HCT116 (cell line): Measurements from ENCODE around the gene SMIM32. TPM values are rescaled to one million over a fixed set of nuclear protein-coding genes. Genes with fewer than 3 reads are reported as not detected.

ENCODE experiments used
- ATAC-seq: fragments of 200-7000 bp; cut with Tn5 transposase; 2 replicates; pipeline ENCODE4 v1.9.1; 2020; ENCODE audit warnings: mild to moderate bottlenecking, moderate library complexity
- BruUV-seq: library from RNA; stranded (reverse); fragments of 400-500 nt; replicated peaks from 2 replicates; lab custom pipeline; 2021; lab: Mats Ljungman, UMichigan
- CTCF ChIA-PET: fragments of 300-600 bp; sonication (Branson Sonifier 250); formaldehyde crosslinking; loops from one replicate; lab custom pipeline; 2021; ENCODE audit warnings: antibody characterized with exemption; lab: Charles Lee
- POLR2A ChIA-PET: fragments of 300-600, 350-600 bp; sonication (Branson Sonifier 250); formaldehyde crosslinking; loops from one replicate; lab custom pipeline; 2021; ENCODE audit warnings: antibody characterized with exemption; lab: Charles Lee
- RAD21 ChIA-PET, 2 experiments: fragments of 300-600 bp; sonication (Branson Sonifier 250); formaldehyde crosslinking; loops; one replicate each; lab custom pipeline; 2023; ENCODE audit warnings: low total read pairs in 2 of 2; ENCODE audit not compliant: uncharacterized antibody in 2 of 2, unreplicated experiment in 2 of 2, low non-redundant PET in 1 of 2; lab: Charles Lee
- DNase-seq: peaks from one replicate; pipeline ENCODE4 v3.0.0-alpha.2; 2010; ENCODE audit warnings: low read depth, low spot score
- H2AFZ ChIP-seq: fragments of 200-600 bp; shearing (Covaris generic), sonication (generic); 2 replicates; pipeline ENCODE4 v1.6.1; 2017; ENCODE audit warnings: low read depth, mixed run types, mixed read lengths, antibody characterized with exemption, low read length; ENCODE audit not compliant: poor library complexity, severe bottlenecking
- H3K27ac ChIP-seq: 2 replicates; pipeline ENCODE4 v1.5.1; 2012; ENCODE audit warnings: low read depth, low read length
- H3K27me3 ChIP-seq: fragments of 200-600 bp; sonication (generic); 2 replicates; pipeline ENCODE4 v1.6.1; 2016; ENCODE audit warnings: mixed run types, low read length, mixed read lengths; ENCODE audit not compliant: insufficient read depth
- H3K36me3 ChIP-seq, 2 experiments: fragments of 200-500 bp in 1 of 2; fragments of 200-600 bp in 1 of 2; sonication (Bioruptor generic) in 1 of 2; sonication (generic) in 1 of 2; 2 replicates each; pipeline versions ENCODE4 v1.5.1 to v1.6.1; 2014 to 2016; ENCODE audit warnings: low read length in 2 of 2, inconsistent platforms in 1 of 2, mixed read lengths in 1 of 2, mixed run types in 1 of 2; ENCODE audit not compliant: insufficient read depth in 2 of 2, control insufficient read depth in 1 of 2
- H3K4me1 ChIP-seq, 2 experiments: fragments of 200-600 bp in 1 of 2; sonication (generic) in 1 of 2; 2 replicates each; pipeline versions ENCODE4 v1.5.1 to v1.6.1; 2012 to 2017; ENCODE audit warnings: low read length in 2 of 2, inconsistent platforms in 1 of 2, mild to moderate bottlenecking in 1 of 2, mixed read lengths in 1 of 2, mixed run types in 1 of 2, moderate library complexity in 1 of 2; ENCODE audit not compliant: insufficient read depth in 2 of 2, control insufficient read depth in 1 of 2
- H3K4me2 ChIP-seq: fragments of 200-600 bp; sonication (generic); 2 replicates; pipeline ENCODE4 v1.6.1; 2017; ENCODE audit warnings: mixed run types, low read length, mixed read lengths
- H3K4me3 ChIP-seq, 2 experiments: fragments of 200-600 bp in 1 of 2; sonication (generic) in 1 of 2; replicated peaks in 1 of 2; 2 replicates each; pipeline ENCODE4 v1.5.1; 2011 to 2016; ENCODE audit warnings: low read length in 2 of 2, control low read depth in 1 of 2, low read depth in 1 of 2, mild to moderate bottlenecking in 1 of 2, mixed read lengths in 1 of 2, mixed run types in 1 of 2
- H3K79me2 ChIP-seq: fragments of 200-600 bp; sonication (generic); 2 replicates; pipeline ENCODE4 v1.6.1; 2017; ENCODE audit warnings: mild to moderate bottlenecking, mixed run types, low read length, moderate library complexity, mixed read lengths; ENCODE audit not compliant: insufficient read depth
- H3K9ac ChIP-seq: fragments of 200-600 bp; sonication (generic); 2 replicates; pipeline ENCODE4 v1.6.1; 2016; ENCODE audit warnings: low read length, mixed read lengths
- H3K9me2 ChIP-seq: fragments of 200-600 bp; sonication (generic), shearing (Covaris generic); 2 replicates; pipeline ENCODE4 v1.6.1; 2017; ENCODE audit warnings: mixed run types, mild to moderate bottlenecking, moderate library complexity; ENCODE audit not compliant: insufficient read depth
- H3K9me3 ChIP-seq, 2 experiments: fragments of 200-500 bp in 1 of 2; fragments of 200-600 bp in 1 of 2; sonication (Bioruptor generic) in 1 of 2; sonication (generic) in 1 of 2; 2 replicates each; pipeline ENCODE4 v1.6.1; 2014 to 2017; ENCODE audit warnings: low read length in 2 of 2, mixed read lengths in 2 of 2, inconsistent platforms in 1 of 2, low read depth in 1 of 2, mild to moderate bottlenecking in 1 of 2, mixed run types in 1 of 2, moderate library complexity in 1 of 2; ENCODE audit not compliant: control insufficient read depth in 1 of 2, insufficient read depth in 1 of 2
- H4K20me1 ChIP-seq: fragments of 200-600 bp; sonication (generic), shearing (Covaris generic); 2 replicates; pipeline ENCODE4 v1.6.1; 2017; ENCODE audit warnings: mixed run types, mild to moderate bottlenecking, moderate library complexity; ENCODE audit not compliant: insufficient read depth
- CBX3 ChIP-seq: IDR thresholded peaks from 2 replicates; pipeline ENCODE4 v1.6.1; 2012; ENCODE audit warnings: low read depth
- CEBPB ChIP-seq: IDR thresholded peaks from 2 replicates; pipeline ENCODE4 v1.6.1; 2012; ENCODE audit warnings: low read depth
- EGR1 ChIP-seq: IDR thresholded peaks from 2 replicates; pipeline ENCODE4 v1.6.1; 2012; ENCODE audit warnings: low read depth
- ELF1 ChIP-seq: IDR thresholded peaks from 2 replicates; pipeline ENCODE4 v1.6.1; 2012; ENCODE audit warnings: low read depth, borderline replicate concordance
- EZH2 ChIP-seq: fragments of 200-600 bp; sonication (generic); IDR thresholded peaks from 2 replicates; pipeline ENCODE4 v1.6.1; 2017; ENCODE audit warnings: antibody characterized with exemption, mixed run types
- EZH2phosphoT487 ChIP-seq: fragments of 200-600 bp; IDR thresholded peaks from 2 replicates; pipeline ENCODE4 v1.6.1; 2018; ENCODE audit warnings: antibody characterized with exemption, borderline replicate concordance
- JUND ChIP-seq: IDR thresholded peaks from 2 replicates; pipeline ENCODE4 v1.6.1; 2012
- POLR2A ChIP-seq: IDR thresholded peaks from 2 replicates; pipeline ENCODE4 v1.7.0; 2011; ENCODE audit warnings: borderline replicate concordance; ENCODE audit not compliant: insufficient read depth, insufficient read length; ENCODE audit errors: extremely low read depth
- POLR2AphosphoS5 ChIP-seq: IDR thresholded peaks from 2 replicates; pipeline ENCODE4 v1.6.1; 2011; ENCODE audit warnings: mild to moderate bottlenecking, low read depth, low read length, moderate library complexity
- RAD21 ChIP-seq: IDR thresholded peaks from 2 replicates; pipeline ENCODE4 v1.6.1; 2012; ENCODE audit warnings: low read depth, mild to moderate bottlenecking
- SIN3A ChIP-seq: IDR thresholded peaks from 2 replicates; pipeline ENCODE4 v1.6.1; 2012; ENCODE audit warnings: low read depth
- SP1 ChIP-seq: IDR thresholded peaks from 2 replicates; pipeline ENCODE4 v1.6.1; 2012; ENCODE audit warnings: low read depth
- YY1 ChIP-seq: IDR thresholded peaks from 2 replicates; pipeline ENCODE4 v1.6.1; 2011; ENCODE audit warnings: low read length, low read depth, moderate library complexity, mild to moderate bottlenecking; ENCODE audit not compliant: insufficient replicate concordance; ENCODE audit errors: extremely low read depth
- ZFX ChIP-seq: fragments of 450-650 bp; IDR thresholded peaks from 2 replicates; pipeline ENCODE4 v1.6.1; 2017
- ZNF274 ChIP-seq: fragments of 200-500 bp; sonication (Bioruptor generic); IDR thresholded peaks from 2 replicates; pipeline ENCODE4 v1.6.1; 2014; ENCODE audit warnings: mild to moderate bottlenecking, low read depth, low read length, inconsistent platforms
- intact Hi-C: fragments of 100-400 bp; cut with micrococcal nuclease; formaldehyde crosslinking; loops from 2 replicates; pipeline ENCODE4 v1.10.0; 2022
- total RNA-seq: library from RNA; stranded (reverse); gene quantifications from one replicate; pipeline ENCODE4 v1.2.1, GENCODE V29; 2021; ENCODE audit not compliant: unreplicated experiment
- TF ChIP-seq, protein P1 (sequence below): IDR thresholded peaks from 2 replicates; pipeline ENCODE4 v1.6.1; 2012
- TF ChIP-seq, protein P2 (sequence below): IDR thresholded peaks from 2 replicates; pipeline ENCODE4 v1.6.1; 2011; ENCODE audit warnings: mild to moderate bottlenecking, low read length, moderate library complexity; ENCODE audit not compliant: insufficient replicate concordance; ENCODE audit errors: extremely low read depth
- TF ChIP-seq, protein P3 (sequence below): IDR thresholded peaks from 2 replicates; pipeline ENCODE4 v1.6.1; 2012; ENCODE audit warnings: low read depth

Gene SMIM32
- total RNA-seq, 1 experiment from 2014 or later: not detected

DNA sequence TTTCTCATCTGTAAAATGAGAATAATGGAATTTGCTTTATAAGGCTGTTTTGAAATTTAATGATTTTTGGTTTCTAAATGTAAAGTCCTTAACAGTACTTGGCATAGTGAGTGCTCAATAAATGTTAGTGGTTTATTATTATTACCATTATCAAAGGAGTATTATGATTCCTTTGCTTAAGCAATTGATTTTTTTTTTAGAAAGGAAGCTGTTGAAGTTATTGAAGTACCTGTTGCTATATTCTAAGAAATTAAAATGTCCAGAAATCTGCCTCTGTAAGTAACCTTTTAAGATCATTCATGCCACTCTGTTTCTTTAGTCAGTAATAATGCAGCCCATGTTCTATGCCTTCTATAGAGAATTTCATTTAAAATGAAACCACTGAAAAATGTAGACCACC, 45.3 kb downstream of the SMIM32 start:
- no peaks in the 10 kb centered on the region for H3K9me3 ChIP-seq
- H3K27me3 ChIP-seq: no peaks in the 10 kb centered on the region
- H3K27ac ChIP-seq: no peak overlapping the region
- H4K20me1 ChIP-seq: peaks cover 48% of the 10 kb centered on the region
- BruUV-seq: no TSS peak
- no peak overlapping the region for H2AFZ ChIP-seq
- no peak for ATAC-seq
- peaks cover 100% of the 10 kb centered on the region for H3K79me2 ChIP-seq
- DNase-seq: no peak
- POLR2A ChIA-PET: no interaction called here
- no peaks in the 10 kb centered on the region for H3K36me3 ChIP-seq
- CTCF ChIA-PET: no interaction called here
- TF ChIP-seq, protein P1, sequence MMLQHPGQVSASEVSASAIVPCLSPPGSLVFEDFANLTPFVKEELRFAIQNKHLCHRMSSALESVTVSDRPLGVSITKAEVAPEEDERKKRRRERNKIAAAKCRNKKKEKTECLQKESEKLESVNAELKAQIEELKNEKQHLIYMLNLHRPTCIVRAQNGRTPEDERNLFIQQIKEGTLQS: no peak
- TF ChIP-seq EZH2 (no peak), EGR1 (no peak), POLR2AphosphoS5 (no peak), JUND (no peak), EZH2phosphoT487 (no peak), YY1 (no peak), ZNF274 (no peak), SIN3A (no peak), POLR2A (no peak), CEBPB (no peak), ELF1 (no peak), ZFX (no peak), RAD21 (no peak), CBX3 (no peak), SP1 (no peak)
- TF ChIP-seq, protein P2, sequence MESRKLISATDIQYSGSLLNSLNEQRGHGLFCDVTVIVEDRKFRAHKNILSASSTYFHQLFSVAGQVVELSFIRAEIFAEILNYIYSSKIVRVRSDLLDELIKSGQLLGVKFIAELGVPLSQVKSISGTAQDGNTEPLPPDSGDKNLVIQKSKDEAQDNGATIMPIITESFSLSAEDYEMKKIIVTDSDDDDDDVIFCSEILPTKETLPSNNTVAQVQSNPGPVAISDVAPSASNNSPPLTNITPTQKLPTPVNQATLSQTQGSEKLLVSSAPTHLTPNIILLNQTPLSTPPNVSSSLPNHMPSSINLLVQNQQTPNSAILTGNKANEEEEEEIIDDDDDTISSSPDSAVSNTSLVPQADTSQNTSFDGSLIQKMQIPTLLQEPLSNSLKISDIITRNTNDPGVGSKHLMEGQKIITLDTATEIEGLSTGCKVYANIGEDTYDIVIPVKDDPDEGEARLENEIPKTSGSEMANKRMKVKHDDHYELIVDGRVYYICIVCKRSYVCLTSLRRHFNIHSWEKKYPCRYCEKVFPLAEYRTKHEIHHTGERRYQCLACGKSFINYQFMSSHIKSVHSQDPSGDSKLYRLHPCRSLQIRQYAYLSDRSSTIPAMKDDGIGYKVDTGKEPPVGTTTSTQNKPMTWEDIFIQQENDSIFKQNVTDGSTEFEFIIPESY: no peak
- TF ChIP-seq, protein P3, sequence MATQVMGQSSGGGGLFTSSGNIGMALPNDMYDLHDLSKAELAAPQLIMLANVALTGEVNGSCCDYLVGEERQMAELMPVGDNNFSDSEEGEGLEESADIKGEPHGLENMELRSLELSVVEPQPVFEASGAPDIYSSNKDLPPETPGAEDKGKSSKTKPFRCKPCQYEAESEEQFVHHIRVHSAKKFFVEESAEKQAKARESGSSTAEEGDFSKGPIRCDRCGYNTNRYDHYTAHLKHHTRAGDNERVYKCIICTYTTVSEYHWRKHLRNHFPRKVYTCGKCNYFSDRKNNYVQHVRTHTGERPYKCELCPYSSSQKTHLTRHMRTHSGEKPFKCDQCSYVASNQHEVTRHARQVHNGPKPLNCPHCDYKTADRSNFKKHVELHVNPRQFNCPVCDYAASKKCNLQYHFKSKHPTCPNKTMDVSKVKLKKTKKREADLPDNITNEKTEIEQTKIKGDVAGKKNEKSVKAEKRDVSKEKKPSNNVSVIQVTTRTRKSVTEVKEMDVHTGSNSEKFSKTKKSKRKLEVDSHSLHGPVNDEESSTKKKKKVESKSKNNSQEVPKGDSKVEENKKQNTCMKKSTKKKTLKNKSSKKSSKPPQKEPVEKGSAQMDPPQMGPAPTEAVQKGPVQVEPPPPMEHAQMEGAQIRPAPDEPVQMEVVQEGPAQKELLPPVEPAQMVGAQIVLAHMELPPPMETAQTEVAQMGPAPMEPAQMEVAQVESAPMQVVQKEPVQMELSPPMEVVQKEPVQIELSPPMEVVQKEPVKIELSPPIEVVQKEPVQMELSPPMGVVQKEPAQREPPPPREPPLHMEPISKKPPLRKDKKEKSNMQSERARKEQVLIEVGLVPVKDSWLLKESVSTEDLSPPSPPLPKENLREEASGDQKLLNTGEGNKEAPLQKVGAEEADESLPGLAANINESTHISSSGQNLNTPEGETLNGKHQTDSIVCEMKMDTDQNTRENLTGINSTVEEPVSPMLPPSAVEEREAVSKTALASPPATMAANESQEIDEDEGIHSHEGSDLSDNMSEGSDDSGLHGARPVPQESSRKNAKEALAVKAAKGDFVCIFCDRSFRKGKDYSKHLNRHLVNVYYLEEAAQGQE: no peak
- TF ChIP-seq, all 23 proteins: peak for 0
- intact Hi-C loops: no loop called here
- H3K9me2 ChIP-seq: no peaks in the 10 kb centered on the region
- no peak overlapping the region for H3K9ac ChIP-seq
- no peak overlapping the region for H3K4me3 ChIP-seq
- RAD21 ChIA-PET: no interaction called here
- no peak overlapping the region for H3K4me2 ChIP-seq
- H3K4me1 ChIP-seq: no peaks in the 10 kb centered on the region
